Fibroblast of skin of scalp (primary cell): ENCODE measurements around the gene SELENOK.

Source experiments
- DNase-seq: peaks from one replicate; pipeline ENCODE4 v3.0.0-alpha.2; 2013

Gene SELENOK

DNA sequence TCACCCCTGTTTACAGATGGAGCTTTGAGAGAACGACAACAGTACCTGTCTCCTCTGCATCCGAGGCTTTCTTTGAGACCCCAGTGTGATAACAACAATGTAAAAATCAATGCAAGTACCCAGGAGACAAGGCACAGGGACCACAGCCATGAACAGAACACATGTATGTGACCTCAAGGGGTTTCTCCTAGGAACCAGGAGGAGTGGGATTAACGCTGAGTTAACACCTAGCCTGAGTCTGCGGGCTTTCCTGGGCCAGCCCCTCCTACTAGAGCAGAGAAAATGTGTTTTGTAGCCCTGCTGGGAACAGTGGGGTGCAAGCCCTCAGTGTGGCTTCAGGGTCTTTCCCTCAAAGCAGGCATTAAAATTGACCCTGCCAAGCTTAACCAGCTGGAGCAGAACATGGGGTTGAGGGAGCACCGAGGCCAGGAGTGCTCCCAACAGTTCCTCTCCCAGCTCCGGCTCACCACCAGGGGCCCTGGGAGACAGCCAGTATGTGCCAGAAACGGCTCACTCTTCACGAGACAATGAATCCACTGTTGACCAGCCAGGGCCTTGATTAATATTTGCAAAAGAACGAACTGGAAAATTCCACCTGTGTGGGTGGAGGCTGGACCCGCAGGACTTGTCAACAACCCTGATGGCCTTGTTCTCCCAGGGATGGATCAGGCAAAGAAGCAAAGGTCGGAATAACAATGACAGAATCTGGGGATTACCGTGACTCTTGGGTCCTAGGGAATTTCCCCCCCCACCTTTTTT lies 49.0 kb downstream of the SELENOK start:
- DNase-seq = no peak

DNA sequence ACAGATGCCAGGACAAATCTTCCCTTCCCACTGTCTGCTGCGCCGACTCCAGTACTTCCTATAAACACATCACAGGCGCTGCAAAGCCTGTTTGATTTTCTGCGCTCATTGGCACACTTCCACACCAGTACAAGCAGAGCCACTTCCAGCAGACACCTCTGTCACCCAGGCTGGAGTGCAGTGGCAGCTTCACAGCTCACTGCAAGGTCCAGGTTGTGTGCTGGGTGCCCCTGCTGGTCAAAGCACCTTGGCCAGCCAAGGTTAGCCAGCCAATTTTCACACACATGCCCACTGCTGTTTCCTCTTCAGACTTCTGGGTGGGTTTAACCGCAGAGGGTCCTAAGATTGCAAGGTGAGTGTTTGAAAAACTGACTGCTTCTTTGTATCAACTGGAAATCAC lies 50.4 kb downstream of the SELENOK start:
- no peak for DNase-seq

DNA sequence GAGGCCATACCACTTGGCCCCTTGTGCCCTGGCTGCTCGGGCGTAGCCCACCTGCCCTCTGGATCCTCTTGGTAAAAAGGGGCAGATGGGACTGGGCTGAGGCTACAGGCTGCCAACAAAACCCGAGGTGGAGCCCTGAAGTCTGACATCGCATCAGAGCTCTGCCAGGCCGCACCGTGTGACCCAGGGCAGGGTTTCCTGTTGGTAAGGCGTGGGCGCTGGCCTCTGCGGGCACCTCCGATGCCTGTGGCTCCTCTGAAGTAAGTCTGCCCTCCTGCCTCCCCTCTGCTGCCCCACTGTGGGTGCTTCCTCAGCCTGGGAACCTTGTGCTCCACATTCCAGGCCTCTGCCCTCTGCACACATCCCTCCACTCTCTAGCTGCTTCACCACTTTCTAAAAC lies 54.3 kb downstream of the SELENOK start:
- no peak for DNase-seq

- no peak for DNase-seq
Measured at GRCh38 chr3:53836084-53836872, 55.4 kb downstream of the SELENOK start.

DNA sequence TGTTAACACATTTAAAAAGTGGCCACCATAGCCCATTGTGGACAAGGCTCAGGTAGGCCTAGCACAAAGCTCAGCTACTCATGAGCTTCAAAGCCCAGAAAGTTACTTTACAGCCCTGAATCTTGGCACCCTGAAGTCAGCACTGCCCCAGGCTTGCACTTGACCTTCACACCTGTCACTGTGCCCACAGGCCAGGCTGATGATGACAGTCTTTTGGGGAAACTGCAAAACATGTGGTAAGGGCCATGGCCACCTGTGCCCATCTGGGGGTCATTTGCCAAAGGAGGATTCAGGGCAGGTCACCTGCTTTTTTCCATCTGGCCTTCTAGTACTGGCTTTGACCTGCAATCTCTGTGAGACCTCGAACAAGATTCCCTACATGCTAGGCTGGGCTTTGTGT lies 56.4 kb downstream of the SELENOK start:
- no peak for DNase-seq

GRCh38 chr3:53834429-53835095 lies 57.1 kb downstream of the SELENOK start:
- DNase-seq = no peak
